Uterus (tissue), 4 donors: ENCODE measurements around the gene STAB1. TPM values are rescaled to one million over a fixed set of nuclear protein-coding genes. Genes with fewer than 3 reads are reported as not detected.
A peak's percentile ranks its signal among the peaks of the same experiment; 100 is the strongest.

Source experiments
- DNase-seq, 2 donors: peaks; one replicate each; pipeline ENCODE4 v3.0.0-alpha.2; 2019 to 2020
- H3K27ac ChIP-seq, 2 donors: fragments of 200-600 bp; sonication (generic); 1 replicate in 1 of 2; 2 replicates in 1 of 2; pipeline ENCODE4 v1.5.1; 2016 to 2018
- H3K27me3 ChIP-seq, 2 donors: fragments of 200-600 bp; sonication (generic); one replicate each; pipeline ENCODE4 v1.5.1; 2018 to 2019; ENCODE audit warnings: control low read depth in 1 of 2
- H3K36me3 ChIP-seq, 2 donors: fragments of 200-600 bp; sonication (generic); one replicate each; pipeline ENCODE4 v1.5.1; 2019; ENCODE audit warnings: control low read depth in 1 of 2
- H3K4me1 ChIP-seq, 2 donors: fragments of 200-600 bp; sonication (generic); one replicate each; pipeline ENCODE4 v1.5.1; 2018 to 2019; ENCODE audit warnings: control low read depth in 1 of 2
- H3K4me3 ChIP-seq, 2 donors: fragments of 200-600 bp; sonication (generic); 1 replicate in 1 of 2; 2 replicates in 1 of 2; pipeline ENCODE4 v1.5.1; 2018 to 2019; ENCODE audit warnings: mild to moderate bottlenecking in 1 of 2
- H3K9me3 ChIP-seq, 2 donors: fragments of 200-600 bp; sonication (generic); one replicate each; pipeline ENCODE4 v1.5.1; 2019; ENCODE audit warnings: control low read depth in 1 of 2
- POLR2A ChIP-seq, 2 donors: fragments of 450-650 bp; IDR thresholded peaks; one replicate each; pipeline ENCODE4 v1.6.1; 2016; ENCODE audit warnings: antibody characterized with exemption in 2 of 2, mild to moderate bottlenecking in 1 of 2, moderate library complexity in 1 of 2
- intact Hi-C: fragments of 100-400 bp; cut with DNase I; formaldehyde crosslinking; loops from one replicate; pipeline ENCODE4 v1.15.1; 2023; ENCODE audit warnings: low total_unique reads
- total RNA-seq, 4 donors: library from RNA; depleted of rRNA in 3 of 4; stranded (reverse); fragments of >200 nt in 3 of 4; gene quantifications; one replicate each; pipeline versions ENCODE4 v1.1.0 to v1.2.4, GENCODE V29; 2014 to 2023
- TF ChIP-seq, protein P1 (sequence below), 4 experiments: fragments of 200-600 bp in 2 of 4; fragments of 450-650 bp in 2 of 4; sonication (generic) in 2 of 4; IDR thresholded peaks; one replicate each; pipeline ENCODE4 v1.5.1; 2016 to 2019; ENCODE audit warnings: antibody characterized with exemption in 4 of 4, mild to moderate bottlenecking in 2 of 4, moderate library complexity in 1 of 4
- donor health status: DM: yes; HTN: yes; CAD: no.

Gene STAB1
- total RNA-seq, 4 donors from 2014 or later = 55.3 to 216 (median 78.2) TPM

DNA sequence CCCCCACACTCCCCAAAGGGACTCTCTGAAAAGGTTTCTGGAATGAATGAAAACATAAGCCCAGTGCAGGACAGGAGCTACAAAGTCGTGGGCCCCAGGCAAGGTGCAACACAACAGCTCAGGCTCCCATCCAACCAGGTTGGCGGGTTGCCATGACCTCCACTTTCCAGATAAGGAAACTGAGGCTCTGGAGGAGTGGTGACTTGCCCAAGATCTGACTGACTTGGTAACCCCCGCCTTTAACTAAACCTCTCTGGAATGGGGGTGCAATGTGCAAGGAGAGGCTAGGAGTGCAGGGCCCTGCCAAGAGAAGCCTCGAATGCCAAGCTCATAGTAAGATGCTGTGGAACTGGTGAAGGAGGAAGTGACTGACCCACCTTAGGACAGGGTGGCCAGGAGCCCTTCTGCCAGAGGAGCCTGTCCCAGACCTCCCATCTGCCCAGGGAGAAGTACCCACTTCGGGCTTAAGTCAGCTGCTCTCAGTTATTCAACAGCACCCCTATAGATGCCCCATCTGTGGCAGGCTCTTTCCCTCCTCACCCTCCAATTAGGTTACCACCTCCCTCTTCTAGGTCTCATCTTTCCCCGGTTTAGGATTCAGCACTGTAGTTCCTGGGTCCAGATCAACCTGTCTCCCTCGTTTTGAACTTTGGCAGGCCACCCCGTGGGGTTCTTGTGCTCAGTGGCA, 40.7 kb upstream of the STAB1 start:
- DNase-seq = no peak
- H3K4me3 ChIP-seq = peak overlapping the region; percentile 89 to 97

DNA sequence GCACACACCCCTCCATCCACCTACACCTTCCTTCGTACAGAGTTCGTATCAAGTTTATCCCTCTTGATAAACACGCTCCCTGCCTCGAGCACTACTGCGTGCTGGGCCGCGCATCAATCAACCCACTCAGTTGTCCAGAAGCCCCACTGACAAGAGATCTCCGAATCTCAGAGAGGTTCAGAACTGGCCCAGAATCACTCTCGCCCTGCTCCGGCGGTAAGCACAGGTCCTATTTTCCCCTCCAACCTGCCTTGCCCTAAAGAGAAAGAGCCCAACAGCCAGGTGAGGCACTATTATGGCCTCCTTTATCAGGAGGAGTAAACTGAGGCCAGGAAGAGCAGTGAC, 40.2 kb upstream of the STAB1 start:
- peaks cover 0 to 7% of the 10 kb centered on the region in 2 donors for H3K4me1 ChIP-seq
- peak overlapping the region; percentile 89 to 97 for H3K4me3 ChIP-seq
- no peak for TF ChIP-seq POLR2A (IDR thresholded peaks at IDR 0.05)
- TF ChIP-seq, protein P1, sequence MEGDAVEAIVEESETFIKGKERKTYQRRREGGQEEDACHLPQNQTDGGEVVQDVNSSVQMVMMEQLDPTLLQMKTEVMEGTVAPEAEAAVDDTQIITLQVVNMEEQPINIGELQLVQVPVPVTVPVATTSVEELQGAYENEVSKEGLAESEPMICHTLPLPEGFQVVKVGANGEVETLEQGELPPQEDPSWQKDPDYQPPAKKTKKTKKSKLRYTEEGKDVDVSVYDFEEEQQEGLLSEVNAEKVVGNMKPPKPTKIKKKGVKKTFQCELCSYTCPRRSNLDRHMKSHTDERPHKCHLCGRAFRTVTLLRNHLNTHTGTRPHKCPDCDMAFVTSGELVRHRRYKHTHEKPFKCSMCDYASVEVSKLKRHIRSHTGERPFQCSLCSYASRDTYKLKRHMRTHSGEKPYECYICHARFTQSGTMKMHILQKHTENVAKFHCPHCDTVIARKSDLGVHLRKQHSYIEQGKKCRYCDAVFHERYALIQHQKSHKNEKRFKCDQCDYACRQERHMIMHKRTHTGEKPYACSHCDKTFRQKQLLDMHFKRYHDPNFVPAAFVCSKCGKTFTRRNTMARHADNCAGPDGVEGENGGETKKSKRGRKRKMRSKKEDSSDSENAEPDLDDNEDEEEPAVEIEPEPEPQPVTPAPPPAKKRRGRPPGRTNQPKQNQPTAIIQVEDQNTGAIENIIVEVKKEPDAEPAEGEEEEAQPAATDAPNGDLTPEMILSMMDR (IDR thresholded peaks at IDR 0.05) = no peak
- intact Hi-C loops = no loop called here
- peak overlapping the region; percentile 90 to 95 for H3K27ac ChIP-seq
- no peaks in the 10 kb centered on the region for H3K27me3 ChIP-seq
- DNase-seq = no peak
- no peaks in the 10 kb centered on the region for H3K36me3 ChIP-seq
- no peaks in the 10 kb centered on the region for H3K9me3 ChIP-seq

More for the DNA sequence above, 40.7 kb upstream of the STAB1 start:
- intact Hi-C loops = no loop called here
- Histone ChIP-seq H3K27me3 (no peaks in the 10 kb centered on the region), H3K36me3 (no peaks in the 10 kb centered on the region), H3K27ac (peak overlapping the region; percentile 90 to 95), H3K4me1 (peaks cover 0 to 7% of the 10 kb centered on the region in 2 donors), H3K9me3 (no peaks in the 10 kb centered on the region)
- TF ChIP-seq, protein P1 (IDR thresholded peaks at IDR 0.05) = no peak
- no peak for TF ChIP-seq POLR2A (IDR thresholded peaks at IDR 0.05)

DNA sequence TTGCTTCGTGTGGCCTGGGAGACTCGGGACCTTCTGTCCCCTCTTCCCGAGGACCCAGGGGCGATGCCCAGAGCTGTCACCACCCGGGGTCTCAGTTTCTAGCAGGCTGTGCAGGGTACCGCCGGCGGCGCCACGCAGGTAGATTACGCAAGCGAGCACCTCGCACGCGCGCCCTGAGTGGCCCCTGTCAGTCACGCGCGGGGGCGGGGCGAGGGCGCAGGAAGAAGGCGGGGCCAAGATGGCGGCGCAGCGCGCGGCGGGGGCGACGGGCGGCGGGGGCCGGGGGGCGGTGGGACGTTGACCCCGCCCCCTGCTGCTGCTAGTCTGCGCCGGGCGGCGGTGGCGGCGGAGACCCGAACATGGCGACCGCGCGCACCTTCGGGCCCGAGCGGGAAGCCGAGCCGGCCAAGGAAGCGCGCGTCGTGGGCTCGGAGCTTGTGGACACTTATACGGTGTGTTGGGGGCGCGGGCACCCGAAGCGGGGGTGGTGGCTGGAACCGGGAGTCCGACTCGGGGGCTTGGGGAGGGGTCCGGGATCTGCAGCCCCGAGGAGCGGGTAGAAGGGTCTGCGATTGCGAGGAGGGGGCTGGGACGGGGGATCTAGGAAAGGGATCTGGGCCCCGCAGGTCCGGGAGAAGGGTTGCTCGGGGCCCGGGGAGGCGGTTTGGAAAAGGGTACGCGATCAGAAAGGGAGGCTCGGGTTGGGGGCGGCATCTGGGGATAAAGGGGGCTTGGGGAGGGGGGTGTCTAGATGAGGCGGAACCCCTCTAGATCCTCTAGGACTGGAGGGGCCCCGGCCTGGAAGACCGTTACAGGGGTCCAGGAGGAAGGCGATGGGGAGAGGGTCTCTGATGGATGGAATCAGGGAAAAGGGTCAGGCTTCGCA, 39.6 kb upstream of the STAB1 start, which contains the start of gene NISCH:
NISCH (plus strand) TSS at position 322 of the 886 bp plus-strand sequence; CDS start at position 360, 38 bp downstream.
- Histone ChIP-seq H3K27me3 (no peaks in the 10 kb centered on the region), H3K36me3 (no peaks in the 10 kb centered on the region), H3K4me3 (peak within 1 kb of the TSS; percentile 89 to 97), H3K4me1 (peaks cover 0 to 7% of the 10 kb centered on the region in 2 donors), H3K9me3 (no peaks in the 10 kb centered on the region), H3K27ac (peak within 1 kb of the TSS; percentile 90 to 95)
- DNase-seq = peak; percentile 83 to 90
- TF ChIP-seq POLR2A (IDR thresholded peaks at IDR 0.05) = peak; percentile 18 to 63
- TF ChIP-seq, protein P1 (IDR thresholded peaks at IDR 0.05) = no peak
- intact Hi-C loops = no loop called here

DNA sequence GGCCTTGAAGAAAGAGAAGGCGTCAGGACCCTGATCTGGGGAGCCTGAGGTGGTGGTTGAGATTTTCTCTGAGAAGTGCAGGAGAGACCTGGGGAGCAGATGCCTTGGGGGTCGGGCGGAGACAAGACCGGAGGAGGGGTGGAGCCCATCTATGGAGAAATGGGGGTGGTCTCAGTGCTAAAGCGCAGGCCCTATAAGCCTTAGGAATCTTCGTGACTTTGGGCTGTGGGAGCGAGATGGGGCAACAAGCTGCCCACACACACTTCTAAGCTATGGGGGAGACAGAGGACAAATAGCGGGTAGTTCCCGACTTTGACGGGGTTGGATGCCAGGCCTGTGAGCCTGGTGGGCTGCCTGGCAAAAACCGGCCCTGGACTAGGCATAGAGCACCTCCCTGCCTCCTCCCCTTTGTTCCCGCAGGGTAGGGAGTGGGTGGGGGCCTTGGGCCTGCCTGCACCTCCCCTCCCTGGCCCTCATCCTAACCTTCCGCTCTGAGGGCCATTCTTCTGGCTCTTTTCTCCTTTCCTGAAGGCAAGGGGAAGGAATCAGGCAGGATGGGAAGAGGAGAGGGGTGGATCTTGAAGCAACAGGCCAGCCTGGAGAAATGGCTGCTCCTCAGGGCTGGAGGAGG, 38.9 kb upstream of the STAB1 start:
- Histone ChIP-seq H3K4me1 (peaks cover 0 to 7% of the 10 kb centered on the region in 2 donors), H3K27ac (peak overlapping the region; percentile 90 to 95), H3K27me3 (no peaks in the 10 kb centered on the region), H3K4me3 (peak overlapping the region; percentile 89 to 97), H3K9me3 (no peaks in the 10 kb centered on the region), H3K36me3 (no peaks in the 10 kb centered on the region)
- peak in 1 of 2 donors; percentile 51 for DNase-seq
- intact Hi-C loops = no loop called here
- TF ChIP-seq, protein P1 (IDR thresholded peaks at IDR 0.05) = no peak
- TF ChIP-seq POLR2A (IDR thresholded peaks at IDR 0.05) = no peak
